Breast epithelium (tissue), 4 donors: Measurements from ENCODE around the gene CNOT8. TPM values are rescaled to one million over a fixed set of nuclear protein-coding genes. Genes with fewer than 3 reads are reported as not detected.

ENCODE experiments used
- DNase-seq, 2 donors: peaks; one replicate each; pipeline ENCODE4 v3.0.0-alpha.2; 2019; ENCODE audit warnings: low spot score in 2 of 2
- H3K27ac ChIP-seq, 2 donors: fragments of 200-600 bp; sonication (generic) in 1 of 2; one replicate each; pipeline ENCODE4 v1.5.1; 2016 to 2019; ENCODE audit warnings: mild to moderate bottlenecking in 1 of 2
- H3K27me3 ChIP-seq, 2 donors: fragments of 200-600 bp; sonication (generic) in 1 of 2; one replicate each; pipeline versions ENCODE4 v1.5.1 to v1.6.0; 2017 to 2019; ENCODE audit warnings: control low read depth in 1 of 2, mild to moderate bottlenecking in 1 of 2
- H3K36me3 ChIP-seq: fragments of 200-600 bp; one replicate; pipeline ENCODE4 v1.5.1; 2019
- H3K4me1 ChIP-seq, 2 donors: fragments of 200-600 bp; sonication (generic); one replicate each; pipeline ENCODE4 v1.5.1; 2016 to 2019; ENCODE audit warnings: control low read depth in 1 of 2
- H3K4me3 ChIP-seq, 3 donors: fragments of 200-600 bp; sonication (generic); 1 replicate in 2 of 3; 2 replicates in 1 of 3; pipeline ENCODE4 v1.5.1; 2016 to 2019; ENCODE audit warnings: mild to moderate bottlenecking in 3 of 3, moderate library complexity in 2 of 3
- H3K9me3 ChIP-seq, 2 donors: fragments of 200-600 bp; sonication (generic) in 1 of 2; one replicate each; pipeline ENCODE4 v1.5.1; 2016 to 2019; ENCODE audit warnings: control low read depth in 1 of 2
- POLR2A ChIP-seq: fragments of 450-650 bp; IDR thresholded peaks from one replicate; pipeline ENCODE4 v1.6.1; 2016; ENCODE audit warnings: antibody characterized with exemption, mild to moderate bottlenecking, moderate library complexity
- POLR2AphosphoS5 ChIP-seq, 3 donors: sonication (generic); formaldehyde crosslinking; IDR thresholded peaks; one replicate each; pipeline ENCODE4 v1.6.1; 2017; ENCODE audit warnings: antibody characterized with exemption in 3 of 3
- intact Hi-C: fragments of 100-400 bp; cut with DNase I; formaldehyde crosslinking; loops from one replicate; pipeline ENCODE4 v1.15.1; 2023; ENCODE audit warnings: low total_unique reads
- total RNA-seq, 3 donors: library from RNA; depleted of rRNA; stranded (reverse); fragments of >200 nt; gene quantifications; one replicate each; pipeline ENCODE4 v1.1.0, GENCODE V29; 2016
- TF ChIP-seq, protein P1 (sequence below), 3 donors: fragments of 450-650 bp; IDR thresholded peaks; one replicate each; pipeline ENCODE4 v1.5.1; 2016 to 2017; ENCODE audit warnings: antibody characterized with exemption in 3 of 3, mild to moderate bottlenecking in 3 of 3, moderate library complexity in 3 of 3

CNOT8 gene
- total RNA-seq, 3 donors from 2014 or later = 78.7 to 180 (median 84.7) TPM

GRCh38 chr5:154893381-154893780 is 35.0 kb downstream of the CNOT8 start:
- intact Hi-C loops = no loop called here
- DNase-seq = no peak
- TF ChIP-seq, protein P1, sequence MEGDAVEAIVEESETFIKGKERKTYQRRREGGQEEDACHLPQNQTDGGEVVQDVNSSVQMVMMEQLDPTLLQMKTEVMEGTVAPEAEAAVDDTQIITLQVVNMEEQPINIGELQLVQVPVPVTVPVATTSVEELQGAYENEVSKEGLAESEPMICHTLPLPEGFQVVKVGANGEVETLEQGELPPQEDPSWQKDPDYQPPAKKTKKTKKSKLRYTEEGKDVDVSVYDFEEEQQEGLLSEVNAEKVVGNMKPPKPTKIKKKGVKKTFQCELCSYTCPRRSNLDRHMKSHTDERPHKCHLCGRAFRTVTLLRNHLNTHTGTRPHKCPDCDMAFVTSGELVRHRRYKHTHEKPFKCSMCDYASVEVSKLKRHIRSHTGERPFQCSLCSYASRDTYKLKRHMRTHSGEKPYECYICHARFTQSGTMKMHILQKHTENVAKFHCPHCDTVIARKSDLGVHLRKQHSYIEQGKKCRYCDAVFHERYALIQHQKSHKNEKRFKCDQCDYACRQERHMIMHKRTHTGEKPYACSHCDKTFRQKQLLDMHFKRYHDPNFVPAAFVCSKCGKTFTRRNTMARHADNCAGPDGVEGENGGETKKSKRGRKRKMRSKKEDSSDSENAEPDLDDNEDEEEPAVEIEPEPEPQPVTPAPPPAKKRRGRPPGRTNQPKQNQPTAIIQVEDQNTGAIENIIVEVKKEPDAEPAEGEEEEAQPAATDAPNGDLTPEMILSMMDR (IDR thresholded peaks at IDR 0.05) = no peak
- TF ChIP-seq POLR2A (no peak), POLR2AphosphoS5 (IDR thresholded peaks at IDR 0.05) (no peak)
- peaks cover 12% of the 10 kb centered on the region for H3K36me3 ChIP-seq
- H3K4me1 ChIP-seq = no peaks in the 10 kb centered on the region
- no peak overlapping the region for H3K27ac ChIP-seq
- no peak overlapping the region for H3K4me3 ChIP-seq
- no peaks in the 10 kb centered on the region for H3K27me3 ChIP-seq
- H3K9me3 ChIP-seq = no peaks in the 10 kb centered on the region

DNA sequence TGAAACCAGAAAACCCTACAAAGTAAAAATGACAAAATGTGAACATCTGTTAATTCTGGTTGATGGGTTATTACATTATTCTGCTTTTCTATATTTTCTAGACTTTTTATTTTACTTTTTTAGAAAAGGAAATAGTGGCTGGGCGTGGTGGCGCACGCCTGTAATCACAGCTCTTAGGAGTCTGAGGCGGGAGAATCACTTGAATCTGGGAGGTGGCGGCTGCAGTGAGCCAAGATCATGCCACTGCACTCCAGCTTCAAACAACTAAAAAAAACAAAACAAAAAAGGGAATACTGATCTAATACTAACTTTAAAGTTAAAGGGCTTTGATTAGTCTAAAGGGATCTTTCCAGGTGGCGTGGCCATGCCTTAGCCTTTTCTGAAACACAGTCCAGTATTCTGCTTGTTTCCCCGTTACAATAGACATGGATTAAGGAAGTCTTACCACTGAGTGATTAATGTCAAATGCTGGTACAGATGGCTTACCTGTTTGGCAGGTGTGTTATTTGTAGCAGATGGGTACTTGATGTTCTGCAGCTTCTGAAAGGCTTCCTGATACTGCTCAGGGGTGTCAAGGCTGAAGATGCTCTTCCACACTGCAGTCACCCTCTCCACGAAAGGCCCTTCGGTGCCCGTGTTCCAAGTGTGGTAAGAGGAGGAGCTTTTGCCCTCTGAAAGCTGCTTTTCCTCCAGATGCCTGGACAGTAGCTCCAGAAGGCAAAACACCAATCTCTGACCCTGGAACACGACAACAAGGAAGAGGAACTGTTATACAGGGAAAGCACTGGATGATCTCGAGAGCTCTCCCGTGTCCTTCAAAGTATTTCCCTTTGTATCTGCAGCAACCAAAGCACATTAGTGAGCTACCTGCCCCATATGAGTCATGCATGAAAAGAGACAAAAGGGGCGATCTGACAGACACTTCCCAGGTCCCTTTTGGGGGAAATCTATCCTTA is 37.5 kb downstream of the CNOT8 start:
- DNase-seq = no peak
- TF ChIP-seq, protein P1 (IDR thresholded peaks at IDR 0.05) = no peak
- TF ChIP-seq POLR2AphosphoS5 (IDR thresholded peaks at IDR 0.05) = no peak
- no peak for TF ChIP-seq POLR2A
- Histone ChIP-seq H3K27me3 (no peaks in the 10 kb centered on the region), H3K9me3 (no peaks in the 10 kb centered on the region), H3K4me1 (no peaks in the 10 kb centered on the region), H3K4me3 (no peak overlapping the region), H3K36me3 (no peaks in the 10 kb centered on the region), H3K27ac (no peak overlapping the region)
- intact Hi-C loops = no loop called here

DNA sequence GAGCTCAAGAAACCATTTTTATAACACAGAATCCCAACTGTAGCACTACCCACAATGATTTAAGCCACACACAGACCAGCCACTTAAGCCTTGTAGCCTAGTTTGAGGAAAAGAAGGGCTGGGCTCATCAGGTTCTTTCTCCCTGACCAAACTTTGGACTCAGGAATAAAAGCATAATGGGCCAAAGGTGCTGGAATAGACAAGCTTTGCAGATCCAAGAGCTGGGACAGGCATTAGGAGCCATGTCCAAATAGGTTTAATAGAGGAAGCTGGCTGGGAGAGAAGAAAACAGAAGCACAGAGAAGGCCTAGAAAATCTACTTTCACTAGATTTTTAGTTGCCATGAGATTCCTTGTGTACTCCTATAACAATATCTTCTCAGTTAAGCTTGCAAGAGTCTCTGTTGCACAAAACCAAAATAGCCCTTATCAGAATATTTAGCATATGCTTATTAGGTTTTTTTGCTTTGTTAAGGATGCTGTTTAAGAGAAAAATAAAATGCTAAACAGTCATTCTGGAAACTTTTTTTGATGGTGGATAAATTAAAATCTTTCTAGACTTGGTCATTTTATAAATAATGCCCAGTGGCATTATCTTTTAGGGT is 38.2 kb downstream of the CNOT8 start:
- no peaks in the 10 kb centered on the region for H3K27me3 ChIP-seq
- H3K4me3 ChIP-seq = no peak overlapping the region
- H3K36me3 ChIP-seq = no peaks in the 10 kb centered on the region
- H3K27ac ChIP-seq = no peak overlapping the region
- H3K9me3 ChIP-seq = no peaks in the 10 kb centered on the region
- DNase-seq = no peak
- TF ChIP-seq, protein P1 (IDR thresholded peaks at IDR 0.05) = no peak
- TF ChIP-seq POLR2A = no peak
- no peak for TF ChIP-seq POLR2AphosphoS5 (IDR thresholded peaks at IDR 0.05)
- H3K4me1 ChIP-seq = no peaks in the 10 kb centered on the region
- intact Hi-C loops = no loop called here

- no peaks in the 10 kb centered on the region for H3K36me3 ChIP-seq
- no peak for DNase-seq
- TF ChIP-seq POLR2A (no peak), POLR2AphosphoS5 (IDR thresholded peaks at IDR 0.05) (no peak)
- TF ChIP-seq, protein P1 (IDR thresholded peaks at IDR 0.05) = no peak
- no peaks in the 10 kb centered on the region for H3K4me1 ChIP-seq
- H3K4me3 ChIP-seq = peak overlapping the region in 1 of 3 donors; percentile 0
- peak overlapping the region; percentile 40 to 65 for H3K27ac ChIP-seq
- intact Hi-C loops = no loop called here
- no peaks in the 10 kb centered on the region for H3K27me3 ChIP-seq
- no peaks in the 10 kb centered on the region for H3K9me3 ChIP-seq
Observed at GRCh38 chr5:154898210-154898609, 39.8 kb downstream of the CNOT8 start.
